Thymus (tissue), 11 donors: Measurements from ENCODE around the gene PPM1H. TPM values are rescaled to one million over a fixed set of nuclear protein-coding genes. Genes with fewer than 3 reads are reported as not detected.

Source experiments
- DNase-seq, 9 donors: peaks; one replicate each; pipeline ENCODE4 v3.0.0-alpha.2; 2013; ENCODE audit warnings: low spot score in 9 of 9, low read depth in 6 of 9, missing footprints in 1 of 9
- H3K27ac ChIP-seq, 2 donors: one replicate each; pipeline ENCODE4 v1.5.1; 2013; ENCODE audit warnings: control low read depth in 1 of 2, low read depth in 1 of 2, low read length in 1 of 2, mild to moderate bottlenecking in 1 of 2, moderate library complexity in 1 of 2
- H3K27me3 ChIP-seq, 2 donors: one replicate each; pipeline ENCODE4 v1.5.1; 2013; ENCODE audit warnings: low read length in 1 of 2; ENCODE audit not compliant: control insufficient read depth in 2 of 2, insufficient read depth in 1 of 2
- H3K36me3 ChIP-seq, 2 donors: one replicate each; pipeline ENCODE4 v1.5.1; 2013; ENCODE audit warnings: low read length in 1 of 2, mild to moderate bottlenecking in 1 of 2, moderate library complexity in 1 of 2; ENCODE audit not compliant: control insufficient read depth in 2 of 2, insufficient read depth in 2 of 2
- H3K4me1 ChIP-seq, 2 donors: one replicate each; pipeline ENCODE4 v1.5.1; 2013; ENCODE audit warnings: low read length in 2 of 2; ENCODE audit not compliant: control insufficient read depth in 2 of 2, insufficient read depth in 2 of 2
- H3K4me3 ChIP-seq, 2 donors: one replicate each; pipeline ENCODE4 v1.5.1; 2013; ENCODE audit warnings: low read length in 2 of 2, control low read depth in 1 of 2, mild to moderate bottlenecking in 1 of 2
- H3K9me3 ChIP-seq, 2 donors: one replicate each; pipeline ENCODE4 v1.5.1; 2013; ENCODE audit warnings: low read length in 1 of 2, mild to moderate bottlenecking in 1 of 2; ENCODE audit not compliant: control insufficient read depth in 2 of 2, insufficient read depth in 1 of 2
- WGBS: extraction: QIAGEN DNeasy Blood & Tissue Kit; methylation state at CpG from one replicate; pipeline ENCODE4 v1.1.7; 2013; 5-methylcytosine and 5-hydroxymethylcytosine counted together
- polyA plus RNA-seq: library from polyadenylated mRNA; stranded (reverse); fragments of 200-250 nt; gene quantifications from one replicate; pipeline ENCODE4 v1.2.3, GENCODE V29; 2013
- total RNA-seq: library from RNA; stranded (reverse); fragments of 120-200 nt; gene quantifications from one replicate; pipeline ENCODE4 v1.2.4, GENCODE V29; 2013
- donor health status: healthy.

PPM1H gene
- total and polyA plus RNA-seq, 2 donors: 3.6 to 7.8 TPM

GRCh38 chr12:62722971-62723680 lies 211.8 kb downstream of the PPM1H start:
- no peaks in the 10 kb centered on the region for H3K27me3 ChIP-seq
- H3K4me1 ChIP-seq: peaks cover 2 to 29% of the 10 kb centered on the region in 2 donors
- H3K36me3 ChIP-seq: no peaks in the 10 kb centered on the region
- no peak overlapping the region for H3K4me3 ChIP-seq
- H3K27ac ChIP-seq: no peak overlapping the region
- no peaks in the 10 kb centered on the region for H3K9me3 ChIP-seq
- no peak for DNase-seq
- 97% methylated on average over 3 of the region's 3 CpGs for WGBS

- Histone ChIP-seq H3K9me3 (no peaks in the 10 kb centered on the region), H3K27me3 (no peaks in the 10 kb centered on the region), H3K4me1 (peaks cover 2 to 29% of the 10 kb centered on the region in 2 donors), H3K36me3 (no peaks in the 10 kb centered on the region), H3K27ac (no peak overlapping the region), H3K4me3 (no peak overlapping the region)
- WGBS: 90% methylated on average over 8 of the region's 8 CpGs
- DNase-seq: no peak
Observed at GRCh38 chr12:62720661-62721330, 214.2 kb downstream of the PPM1H start.

GRCh38 chr12:62720025-62720424 lies 214.9 kb downstream of the PPM1H start:
- H3K9me3 ChIP-seq: no peaks in the 10 kb centered on the region

GRCh38 chr12:62718762-62719426 lies 216.1 kb downstream of the PPM1H start:
- Histone ChIP-seq H3K4me1 (peaks cover 2 to 13% of the 10 kb centered on the region in 2 donors), H3K27ac (no peak overlapping the region), H3K4me3 (no peak overlapping the region), H3K9me3 (peaks cover 0 to 2% of the 10 kb centered on the region in 2 donors), H3K27me3 (no peaks in the 10 kb centered on the region), H3K36me3 (no peaks in the 10 kb centered on the region)
- DNase-seq: no peak
- 95% methylated on average over 2 of the region's 2 CpGs for WGBS

More at GRCh38 chr12:62720025-62720424, 214.9 kb downstream of the PPM1H start:
- no peaks in the 10 kb centered on the region for H3K27me3 ChIP-seq
- H3K36me3 ChIP-seq: no peaks in the 10 kb centered on the region
- H3K27ac ChIP-seq: no peak overlapping the region
- no peak for DNase-seq
- no peak overlapping the region for H3K4me3 ChIP-seq
- WGBS: 76% methylated on average over 2 of the region's 2 CpGs
- H3K4me1 ChIP-seq: peaks cover 2 to 22% of the 10 kb centered on the region in 2 donors

GRCh38 chr12:62717643-62718042 lies 217.3 kb downstream of the PPM1H start:
- peaks cover 0 to 2% of the 10 kb centered on the region in 2 donors for H3K9me3 ChIP-seq
- no peak for DNase-seq
- H3K27me3 ChIP-seq: no peaks in the 10 kb centered on the region
- no peak overlapping the region for H3K4me3 ChIP-seq
- no peaks in the 10 kb centered on the region for H3K36me3 ChIP-seq
- no peak overlapping the region for H3K27ac ChIP-seq
- 96% methylated on average over 1 of the region's 1 CpG for whole genome bisulfite sequencing
- peaks cover 0 to 14% of the 10 kb centered on the region in 2 donors for H3K4me1 ChIP-seq

- no peaks in the 10 kb centered on the region for H3K27me3 ChIP-seq
- no peak overlapping the region for H3K4me3 ChIP-seq
- peaks cover 0 to 2% of the 10 kb centered on the region in 2 donors for H3K9me3 ChIP-seq
- H3K36me3 ChIP-seq: no peaks in the 10 kb centered on the region
- H3K27ac ChIP-seq: no peak overlapping the region
- DNase-seq: no peak
- H3K4me1 ChIP-seq: peaks cover 0 to 16% of the 10 kb centered on the region in 2 donors
- 87% methylated on average over 5 of the region's 5 CpGs for WGBS
Observed at GRCh38 chr12:62716866-62717525, 218.0 kb downstream of the PPM1H start.

- H3K27ac ChIP-seq: no peak overlapping the region
- H3K9me3 ChIP-seq: peaks cover 0 to 2% of the 10 kb centered on the region in 2 donors
- H3K4me3 ChIP-seq: no peak overlapping the region
- peaks cover 0 to 16% of the 10 kb centered on the region in 2 donors for H3K4me1 ChIP-seq
- H3K36me3 ChIP-seq: no peaks in the 10 kb centered on the region
- WGBS: 98% methylated on average over 3 of the region's 3 CpGs
- no peak for DNase-seq
- H3K27me3 ChIP-seq: no peaks in the 10 kb centered on the region
Observed at GRCh38 chr12:62716037-62716436, 218.9 kb downstream of the PPM1H start.

- DNase-seq: no peak
- H3K36me3 ChIP-seq: no peaks in the 10 kb centered on the region
- no peaks in the 10 kb centered on the region for H3K27me3 ChIP-seq
- H3K4me3 ChIP-seq: no peak overlapping the region
- peaks cover 0 to 12% of the 10 kb centered on the region in 2 donors for H3K4me1 ChIP-seq
- 96% methylated on average over 14 of the region's 14 CpGs for whole genome bisulfite sequencing
- H3K9me3 ChIP-seq: peaks cover 0 to 2% of the 10 kb centered on the region in 2 donors
- peak overlapping the region in 1 of 2 donors; percentile 27 for H3K27ac ChIP-seq
Observed at GRCh38 chr12:62714774-62715721, 219.9 kb downstream of the PPM1H start.
